DMS79 treated with DMSO at 0.1 percent for 48 hours (cell line): Measurements from ENCODE around the gene DPAGT1.

Source experiments
- DNase-seq: peaks from one replicate; lab custom pipeline; 2025; lab: John Stamatoyannopoulos, UW

DPAGT1 gene

DNA sequence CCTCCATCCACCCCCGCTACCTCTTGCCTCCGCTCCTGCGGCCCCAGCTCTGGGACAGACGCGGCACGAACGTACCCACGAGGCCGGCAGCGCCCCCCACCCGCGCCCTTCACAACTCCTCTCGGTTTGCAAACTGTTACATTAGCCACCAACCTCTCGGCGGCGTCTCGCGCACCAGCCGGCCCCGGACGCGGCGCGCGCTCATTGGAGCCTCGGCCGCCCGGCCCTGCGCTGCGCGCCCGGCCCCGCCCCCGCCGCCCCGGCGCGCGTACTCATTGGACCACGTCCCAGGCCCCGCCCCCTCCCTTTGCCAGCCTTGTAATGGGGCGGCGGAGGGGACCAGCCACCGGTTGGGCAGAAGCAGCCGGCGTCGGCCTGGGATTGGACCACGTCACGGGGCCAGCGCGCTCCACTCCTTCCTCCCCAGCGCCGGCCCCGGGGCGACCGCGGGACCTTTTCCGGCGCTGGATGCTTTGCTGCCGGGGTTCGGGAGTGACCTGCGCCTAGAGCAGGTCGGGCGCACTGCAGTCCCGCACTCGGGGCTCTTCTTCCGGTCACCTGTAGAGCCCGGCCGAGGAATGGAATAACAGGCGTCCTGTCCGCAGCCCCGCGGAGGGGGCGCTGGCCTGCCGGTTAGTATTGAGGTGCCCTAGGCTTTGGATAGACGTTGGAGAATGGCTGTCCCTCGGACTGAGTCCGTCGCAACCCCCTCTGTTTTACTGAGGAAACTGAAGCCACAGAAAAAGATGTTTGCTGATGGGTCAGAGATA lies 44.5 kb downstream of the DPAGT1 start, which contains the start of gene HYOU1:
Gene HYOU1, minus strand, starts transcription at position 206 of the 770 bp plus-strand sequence. CDS start 1,045 bp downstream, outside the sequence.
- DNase-seq: peak; percentile 98

DNA sequence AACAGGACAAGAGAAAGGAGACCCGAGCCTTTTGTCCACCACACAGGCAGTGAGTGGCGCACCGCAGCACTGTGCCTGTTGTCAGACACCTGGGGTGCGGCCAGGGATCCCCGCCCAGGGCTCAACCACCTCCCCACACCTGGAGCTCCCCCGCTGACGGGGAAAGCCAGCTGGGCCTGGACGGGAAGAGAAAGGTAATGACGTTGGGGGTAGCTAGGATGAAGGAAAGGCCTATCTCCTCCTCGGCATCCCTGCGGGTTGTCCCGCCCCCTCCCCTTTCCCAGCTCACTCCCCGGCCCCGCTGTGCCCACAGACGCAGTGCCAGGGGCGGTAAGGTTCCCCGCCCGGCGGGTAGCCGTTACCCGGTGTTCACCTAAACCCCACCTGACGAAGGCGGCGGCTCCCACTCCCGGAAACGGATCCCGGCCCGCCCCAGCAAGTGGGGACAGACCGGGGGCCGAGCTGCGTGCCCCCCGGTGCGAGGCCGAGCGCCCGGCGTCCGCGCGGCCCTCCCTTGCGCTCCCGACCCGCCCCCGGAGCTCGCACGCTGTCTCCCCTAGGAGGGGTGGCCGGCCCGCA lies 45.1 kb downstream of the DPAGT1 start:
- no peak for DNase-seq

DNA sequence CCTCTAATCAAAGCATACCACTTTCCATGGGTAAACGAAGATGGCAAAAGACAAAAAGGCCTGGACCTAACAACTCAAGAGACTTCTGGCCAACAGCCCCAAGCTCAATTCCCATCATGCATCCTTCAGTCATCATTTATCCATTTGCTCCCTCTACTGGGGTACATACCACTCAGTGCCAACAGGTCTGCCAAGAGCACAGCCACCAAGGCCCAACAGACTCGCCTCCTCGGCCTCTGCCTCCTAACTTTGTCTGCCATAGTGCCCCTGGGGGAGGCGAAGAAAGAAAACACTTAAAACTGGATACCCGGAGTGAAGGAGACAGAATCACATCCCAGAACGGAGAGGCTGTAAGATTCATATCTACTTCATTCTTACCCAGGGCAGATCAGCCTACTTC lies 45.8 kb downstream of the DPAGT1 start:
- DNase-seq: peak; percentile 13

DNA sequence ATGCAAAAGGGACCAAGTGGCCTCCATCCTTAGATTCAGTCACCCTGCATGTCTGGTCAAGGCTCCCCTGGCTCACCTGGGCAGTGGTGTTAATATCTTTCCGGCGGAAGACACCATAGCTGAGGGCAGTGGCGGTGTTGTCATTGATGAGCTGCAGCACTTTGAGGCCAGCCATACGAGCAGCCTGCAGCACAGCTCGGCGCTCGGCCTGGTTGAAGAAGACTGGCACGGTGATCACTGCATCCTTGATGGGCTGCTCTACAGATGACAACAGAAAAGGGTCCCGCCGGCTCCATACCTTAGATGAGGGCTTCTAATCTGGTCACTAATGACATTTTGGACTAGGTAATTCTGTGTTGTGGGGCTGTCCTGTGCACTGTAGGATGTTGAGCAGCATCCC lies 47.2 kb downstream of the DPAGT1 start:
- DNase-seq: no peak

DNA sequence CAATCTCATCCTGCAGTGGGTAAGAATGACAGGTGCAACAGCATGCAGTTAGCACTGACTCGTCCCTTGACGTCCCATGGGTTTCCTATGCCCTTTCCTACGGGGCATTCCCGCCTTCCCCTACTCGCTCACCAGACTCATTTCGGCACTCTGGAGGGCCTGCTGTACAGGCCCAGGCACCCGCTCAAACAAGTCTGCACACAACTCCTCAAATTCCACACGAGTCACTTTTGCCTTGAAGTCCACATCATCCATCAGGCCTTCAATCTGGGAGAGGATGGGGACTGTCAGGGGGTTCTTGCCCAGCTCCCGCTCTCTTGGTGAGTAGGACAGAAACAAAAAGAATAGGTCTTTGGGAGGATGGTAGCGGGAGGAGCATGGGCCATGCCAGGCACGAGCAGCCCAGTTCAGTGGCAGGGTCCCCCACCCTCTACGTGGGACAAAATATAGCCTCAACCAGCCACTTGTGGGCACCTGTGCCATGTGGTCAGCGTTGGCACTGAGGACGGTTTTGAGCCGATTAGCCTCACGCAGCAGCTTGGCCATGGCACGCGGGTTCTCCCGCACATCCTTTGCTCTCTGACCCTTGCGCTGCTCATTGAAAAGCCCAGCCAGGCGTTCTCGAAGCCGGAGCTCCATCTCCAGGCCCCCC lies 49.4 kb downstream of the DPAGT1 start:
- DNase-seq: no peak

DNA sequence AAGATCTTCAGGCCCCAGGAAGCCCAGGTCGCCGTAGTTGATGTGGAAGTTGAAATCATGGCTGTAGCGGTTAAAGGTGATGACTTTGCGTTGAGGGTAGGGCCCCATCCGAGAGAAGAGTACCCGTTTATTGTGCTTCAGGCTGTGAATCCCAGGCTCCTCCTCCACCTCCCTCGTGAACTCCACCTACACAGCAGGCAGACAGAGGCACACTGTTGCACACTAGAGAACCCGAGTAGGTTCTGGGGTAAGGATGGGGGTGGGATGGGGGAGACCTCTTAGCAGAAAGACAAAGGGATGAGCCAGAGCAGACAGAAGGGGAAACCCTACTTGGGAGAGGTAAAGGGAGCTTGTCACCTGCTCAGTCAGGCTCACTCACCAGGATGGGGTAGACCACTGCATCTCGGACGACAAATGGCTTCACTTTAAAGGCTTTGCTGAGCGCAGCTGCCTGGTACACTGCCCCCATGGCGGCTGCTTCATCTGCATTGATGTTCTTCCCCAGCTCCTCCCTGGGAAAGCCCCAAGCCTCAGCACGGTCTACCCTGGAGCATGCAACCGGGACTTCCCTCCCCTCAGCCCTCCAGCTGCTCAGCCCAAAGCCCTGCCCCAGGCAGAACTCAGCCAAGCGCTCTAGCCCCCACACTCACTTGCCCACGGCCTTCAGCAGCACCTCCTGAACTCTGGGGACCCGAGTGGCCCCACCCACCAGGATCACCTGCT lies 50.1 kb downstream of the DPAGT1 start:
- no peak for DNase-seq

DNA sequence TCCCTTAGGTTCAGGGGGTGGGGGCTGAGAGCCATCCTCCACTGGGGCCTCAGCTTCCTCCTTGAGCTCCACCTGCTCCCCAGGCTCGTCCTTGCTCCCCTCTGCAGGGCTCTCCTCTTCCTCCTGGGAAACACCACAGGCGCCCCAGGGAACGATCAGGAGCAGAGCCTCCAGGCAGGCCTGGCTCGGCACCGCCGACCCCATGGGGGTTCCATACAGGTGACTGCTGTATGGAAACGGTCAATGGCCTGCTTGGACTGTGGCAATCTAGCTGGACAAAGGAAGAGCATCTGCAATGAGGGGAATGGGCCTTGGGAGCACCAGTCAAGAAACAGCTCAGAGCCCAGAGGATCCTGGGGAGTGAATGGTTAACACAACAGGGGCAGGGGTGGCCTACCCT lies 52.6 kb downstream of the DPAGT1 start:
- no peak for DNase-seq

DNA sequence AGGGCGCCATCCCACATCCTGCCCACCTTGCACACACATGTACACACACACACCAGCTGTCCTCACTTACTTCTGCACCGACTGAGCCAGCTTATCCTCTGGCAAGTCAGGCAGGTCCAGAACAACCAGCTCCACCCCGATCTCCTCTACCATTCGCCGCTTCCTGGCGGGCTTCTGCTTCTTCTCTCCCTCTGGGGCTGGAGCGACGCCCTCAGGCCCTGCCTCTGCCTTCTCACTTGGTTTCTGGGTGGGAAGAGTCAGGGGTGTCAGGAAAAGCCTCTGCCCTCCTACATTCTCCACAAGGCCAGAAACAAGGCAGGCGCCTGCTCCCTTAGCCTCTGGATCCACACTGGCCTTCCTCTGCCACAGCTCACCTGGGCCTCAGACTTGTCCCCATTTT lies 53.0 kb downstream of the DPAGT1 start:
- DNase-seq: no peak

DNA sequence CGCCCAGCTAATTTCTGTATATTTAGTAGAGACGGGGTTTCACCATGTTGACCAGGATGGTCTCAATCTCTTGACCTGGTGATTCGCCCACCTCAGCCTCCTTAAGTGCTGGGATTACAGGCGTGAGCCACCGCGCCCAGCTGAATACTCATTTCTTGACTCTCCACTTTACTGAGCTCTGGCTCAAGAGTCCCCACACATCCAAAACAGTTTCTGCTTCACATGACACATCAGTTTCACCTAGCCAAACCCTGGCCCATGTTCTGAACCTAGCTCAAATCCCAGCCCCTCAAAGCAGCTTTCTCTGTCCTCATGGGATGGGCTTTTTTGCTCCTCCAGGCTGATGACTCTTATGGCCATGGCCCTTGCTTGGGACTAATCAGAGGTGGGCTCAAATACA lies 54.4 kb downstream of the DPAGT1 start:
- DNase-seq: no peak
